ENCODE data around the gene PUS1.

The PUS1 gene

DNA sequence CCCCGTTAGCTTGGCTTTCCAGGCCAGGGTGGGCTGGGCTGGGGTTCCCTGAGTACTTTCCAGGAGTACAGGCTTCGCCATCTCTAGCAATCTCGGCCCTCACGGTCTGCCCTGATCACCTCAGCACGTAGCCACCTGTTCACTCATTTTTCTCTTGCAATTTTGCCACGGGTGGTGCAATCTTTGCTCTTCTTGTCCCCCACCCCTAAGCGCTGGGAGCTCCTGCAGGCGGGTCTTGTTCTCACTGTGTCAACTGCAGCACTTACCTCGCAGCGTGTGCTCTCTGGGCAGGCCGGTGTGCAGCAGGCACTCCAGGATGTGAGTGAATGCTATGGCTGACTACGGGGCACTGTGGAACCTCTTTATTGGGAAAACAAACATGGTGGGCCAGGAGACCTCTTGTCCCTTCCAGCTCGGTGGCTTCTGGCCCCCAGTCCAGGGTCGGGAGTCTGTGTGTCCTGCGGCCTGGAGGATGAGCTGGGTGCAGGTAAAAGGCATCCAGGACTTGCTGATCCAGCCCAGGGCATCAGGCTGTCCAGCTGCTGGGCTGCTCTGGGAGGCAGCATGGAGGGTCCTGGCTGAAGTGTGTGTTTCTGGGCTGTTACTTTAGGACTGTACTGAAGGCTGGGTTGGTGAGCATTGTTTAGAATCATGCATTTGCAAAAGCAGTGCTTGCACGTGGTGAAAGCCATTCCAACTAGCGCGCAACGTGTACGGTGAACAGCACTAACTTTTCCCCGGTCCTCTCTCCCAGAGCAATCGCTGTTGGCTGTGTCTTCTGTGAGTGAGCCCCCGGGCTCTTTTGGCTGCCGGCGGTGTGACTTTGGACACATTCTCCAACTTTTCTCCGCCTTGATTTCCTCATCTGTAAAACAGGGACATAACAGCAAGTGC, 36.1 kb upstream of the PUS1 start:
- no peak overlapping the region for H3K4me3 ChIP-seq (ENCODE audit: low read depth, low read length)
- ChIA-PET CTCF (no interaction called here), POLR2A (no interaction called here)
- no peak for DNase-seq (ENCODE audit: low read depth, low spot score)
- TF ChIP-seq, protein P1, sequence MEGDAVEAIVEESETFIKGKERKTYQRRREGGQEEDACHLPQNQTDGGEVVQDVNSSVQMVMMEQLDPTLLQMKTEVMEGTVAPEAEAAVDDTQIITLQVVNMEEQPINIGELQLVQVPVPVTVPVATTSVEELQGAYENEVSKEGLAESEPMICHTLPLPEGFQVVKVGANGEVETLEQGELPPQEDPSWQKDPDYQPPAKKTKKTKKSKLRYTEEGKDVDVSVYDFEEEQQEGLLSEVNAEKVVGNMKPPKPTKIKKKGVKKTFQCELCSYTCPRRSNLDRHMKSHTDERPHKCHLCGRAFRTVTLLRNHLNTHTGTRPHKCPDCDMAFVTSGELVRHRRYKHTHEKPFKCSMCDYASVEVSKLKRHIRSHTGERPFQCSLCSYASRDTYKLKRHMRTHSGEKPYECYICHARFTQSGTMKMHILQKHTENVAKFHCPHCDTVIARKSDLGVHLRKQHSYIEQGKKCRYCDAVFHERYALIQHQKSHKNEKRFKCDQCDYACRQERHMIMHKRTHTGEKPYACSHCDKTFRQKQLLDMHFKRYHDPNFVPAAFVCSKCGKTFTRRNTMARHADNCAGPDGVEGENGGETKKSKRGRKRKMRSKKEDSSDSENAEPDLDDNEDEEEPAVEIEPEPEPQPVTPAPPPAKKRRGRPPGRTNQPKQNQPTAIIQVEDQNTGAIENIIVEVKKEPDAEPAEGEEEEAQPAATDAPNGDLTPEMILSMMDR (IDR thresholded peaks at IDR 0.05; ENCODE audit: insufficient read depth, low read length, missing control alignments): no peak

DNA sequence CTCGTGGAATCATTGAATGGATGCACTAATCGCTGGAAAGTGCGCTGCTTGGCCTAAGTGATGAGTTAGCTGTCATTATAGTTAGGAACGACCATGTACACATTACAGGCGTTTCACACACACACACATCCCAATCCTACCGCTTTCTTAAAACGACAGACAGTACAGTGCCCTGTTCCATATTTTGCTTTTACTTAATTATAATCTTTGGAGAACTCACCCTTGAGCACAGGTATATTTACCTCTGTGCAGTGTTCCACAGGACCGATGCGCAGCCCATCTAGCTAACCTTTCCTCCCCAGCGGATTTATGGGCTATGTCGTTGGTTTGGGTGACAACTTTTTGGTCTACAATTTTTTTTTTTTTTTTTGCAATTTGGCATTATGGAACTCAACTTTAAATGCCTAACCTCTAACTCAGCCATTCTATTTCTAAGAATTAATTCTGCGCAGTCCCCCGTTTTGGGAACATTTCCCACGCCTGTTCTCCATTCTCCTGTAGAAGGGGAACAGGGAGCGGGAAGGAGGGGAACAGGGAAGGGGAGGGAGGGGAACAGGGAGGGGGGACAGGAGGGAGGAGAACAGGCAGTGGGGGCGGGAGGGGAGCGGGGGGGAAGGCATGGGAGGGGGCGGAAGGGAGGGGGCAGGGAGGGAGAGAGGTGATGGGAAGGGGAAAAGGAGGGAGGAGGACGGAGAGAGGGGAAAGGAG, 35.3 kb upstream of the PUS1 start:
- no peak for DNase-seq (ENCODE audit: low read depth, low spot score)
- POLR2A ChIA-PET: no interaction called here
- TF ChIP-seq, protein P1 (IDR thresholded peaks at IDR 0.05; ENCODE audit: insufficient read depth, low read length, missing control alignments): no peak
- peak overlapping the region; percentile 27 for H3K4me3 ChIP-seq (ENCODE audit: low read depth, low read length)
- CTCF ChIA-PET: no interaction called here

DNA sequence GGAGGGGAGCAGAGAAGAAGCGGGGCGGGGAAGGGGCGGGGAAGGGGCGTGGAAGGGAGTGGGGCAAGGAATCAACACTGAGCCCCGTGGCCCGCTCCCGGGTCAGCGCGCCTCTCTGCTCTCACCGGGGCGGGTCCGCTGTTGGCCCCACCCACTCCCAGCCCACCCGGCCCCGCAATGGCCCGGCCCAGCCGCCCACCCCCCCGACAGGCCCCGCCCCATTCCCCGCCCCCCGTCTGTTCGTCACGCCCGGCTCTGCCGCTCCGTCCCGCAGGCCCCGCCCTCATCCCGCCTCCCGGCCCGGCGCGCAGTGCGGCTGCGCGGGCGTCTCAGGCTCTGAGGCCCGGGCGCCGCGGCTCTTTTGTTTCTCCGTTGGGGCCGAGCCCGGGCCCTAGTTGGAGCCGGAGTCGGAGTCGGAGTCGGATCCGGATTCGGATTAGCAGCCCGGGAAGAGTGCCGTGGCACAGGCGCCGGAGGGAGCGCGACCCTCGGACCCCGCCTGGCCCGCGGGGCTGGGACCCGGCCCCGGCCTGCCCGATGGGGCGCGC, 34.7 kb upstream of the PUS1 start, which contains the start of gene ULK1:
TSS of gene ULK1 (plus strand) at position 310 of the 548 bp plus-strand sequence. CDS start 380 bp downstream, outside the sequence.
- H3K4me3 ChIP-seq (ENCODE audit: low read depth, low read length): peak within 1 kb of the TSS; percentile 68
- TF ChIP-seq, protein P1 (IDR thresholded peaks at IDR 0.05; ENCODE audit: insufficient read depth, low read length, missing control alignments): no peak
- POLR2A ChIA-PET: no interaction called here
- peak; percentile 4 for DNase-seq (ENCODE audit: low read depth, low spot score)
- CTCF ChIA-PET: no interaction called here

DNA sequence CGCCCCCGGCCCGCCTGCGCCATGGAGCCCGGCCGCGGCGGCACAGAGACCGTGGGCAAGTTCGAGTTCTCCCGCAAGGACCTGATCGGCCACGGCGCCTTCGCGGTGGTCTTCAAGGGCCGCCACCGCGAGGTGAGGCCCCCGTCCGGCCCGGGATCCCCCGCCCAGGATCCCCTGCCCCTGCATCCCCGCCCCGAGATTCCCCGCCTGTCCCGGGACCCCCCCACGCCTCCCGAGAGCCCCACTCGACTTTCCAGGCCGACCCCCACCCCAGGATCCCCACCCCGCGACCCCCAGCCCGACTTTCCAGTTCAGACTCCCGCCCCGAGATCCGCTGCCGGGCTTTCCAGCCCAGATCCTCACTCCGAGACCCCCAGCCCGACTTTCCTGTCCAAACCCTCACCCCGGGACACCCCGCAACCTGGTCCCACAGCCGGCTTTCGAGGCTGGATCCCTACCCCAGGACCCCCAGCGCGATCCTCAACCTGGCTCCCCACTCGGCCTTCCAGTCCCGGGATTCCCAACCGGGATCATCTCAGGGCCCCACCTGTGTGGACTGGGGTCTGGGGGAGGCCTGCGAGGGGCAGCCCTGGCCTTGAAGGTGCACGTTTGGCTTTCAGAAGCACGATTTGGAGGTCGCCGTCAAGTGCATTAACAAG, 34.0 kb upstream of the PUS1 start:
- ChIA-PET POLR2A (interaction anchor here (1.0 kb wide), 1 partner anchor 9 kb away, joined by 4 read pairs; no protein-coding TSS in a partner anchor), CTCF (no interaction called here)
- no peak for DNase-seq (ENCODE audit: low read depth, low spot score)
- H3K4me3 ChIP-seq (ENCODE audit: low read depth, low read length): peak overlapping the region; percentile 68
- TF ChIP-seq, protein P1 (IDR thresholded peaks at IDR 0.05; ENCODE audit: insufficient read depth, low read length, missing control alignments): no peak

DNA sequence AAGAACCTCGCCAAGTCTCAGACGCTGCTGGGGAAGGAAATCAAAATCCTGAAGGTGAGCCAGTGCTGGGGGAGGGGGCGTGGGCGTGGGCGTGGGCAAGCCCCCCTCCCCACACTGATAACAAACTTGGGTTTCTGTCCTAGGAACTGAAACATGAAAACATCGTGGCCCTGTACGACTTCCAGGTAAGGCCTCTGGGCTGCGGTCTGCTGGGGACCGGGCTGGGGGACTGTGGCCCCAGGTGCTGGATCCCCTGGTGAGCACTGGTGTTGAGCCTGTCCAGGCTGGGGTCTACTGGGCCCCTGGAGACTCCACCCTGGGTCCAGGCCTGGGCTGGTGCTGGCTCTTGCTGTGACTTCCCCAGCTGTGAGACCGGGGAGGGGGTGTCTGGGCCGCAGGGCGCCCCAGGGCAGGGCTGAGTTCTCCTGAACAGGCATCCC, 33.4 kb upstream of the PUS1 start:
- POLR2A ChIA-PET: interaction anchor here (1.0 to 1.2 kb wide), 2 partner anchors 9 to 23 kb away, joined by 4 to 6 read pairs; no protein-coding TSS in a partner anchor
- CTCF ChIA-PET: no interaction called here

More for the DNA sequence above, 33.4 kb upstream of the PUS1 start:
- H3K4me3 ChIP-seq (ENCODE audit: low read depth, low read length): peak overlapping the region; percentile 68
- TF ChIP-seq, protein P1 (IDR thresholded peaks at IDR 0.05; ENCODE audit: insufficient read depth, low read length, missing control alignments): no peak
- no peak for DNase-seq (ENCODE audit: low read depth, low spot score)

Data from AG04449 (cell line).